Measurements from ENCODE around the gene PRR29. TPM values are rescaled to one million over a fixed set of nuclear protein-coding genes. Genes with fewer than 3 reads are reported as not detected.

Gene PRR29
- total RNA-seq, 1 experiment from 2014 or later, result 0.85 TPM

GRCh38 chr17:63949576-63950250 is 48.4 kb upstream of the PRR29 start:
- CTCF ChIA-PET, result interaction anchor here (0.6 to 11.8 kb wide), 27 partner anchors 9 to 1896 kb away, joined by 3 to 147 read pairs (median 5); partner anchors contain the start of genes CSHL1, GH1, GH2 and ICAM2
- POLR2A ChIA-PET, result no interaction called here
- Mint-ChIP-seq H3K4me1 (peaks cover 6% of the 10 kb centered on the region; the same call in 1 of the 2 replicates), H3K27me3 (ENCODE audit: low read depth) (no peaks in the 10 kb centered on the region), H3K9me3 (no peaks in the 10 kb centered on the region), H3K27ac (no peak overlapping the region), H3K4me3 (no peak overlapping the region), H3K36me3 (no peaks in the 10 kb centered on the region)
- TF ChIP-seq ZNF512 (CRISPR knock-in tag; IDR thresholded peaks at IDR 0.05; ENCODE audit: borderline replicate concordance) (no peak), ZNF671 (CRISPR knock-in tag; IDR thresholded peaks at IDR 0.05) (no peak), IRF2 (CRISPR knock-in tag; IDR thresholded peaks at IDR 0.05; ENCODE audit: borderline replicate concordance, low read depth) (no peak), ZNF416 (CRISPR knock-in tag; IDR thresholded peaks at IDR 0.05) (no peak), TEAD1 (CRISPR knock-in tag; IDR thresholded peaks at IDR 0.05) (no peak), GABPB1 (CRISPR knock-in tag; IDR thresholded peaks at IDR 0.05) (no peak), ETV6 (CRISPR knock-in tag; IDR thresholded peaks at IDR 0.05) (no peak), ZNF281 (CRISPR knock-in tag; IDR thresholded peaks at IDR 0.05) (no peak), NFATC4 (CRISPR knock-in tag; IDR thresholded peaks at IDR 0.05) (no peak), RORB (CRISPR knock-in tag; IDR thresholded peaks at IDR 0.05) (no peak), E2F4 (CRISPR knock-in tag; IDR thresholded peaks at IDR 0.05; ENCODE audit: borderline replicate concordance, low read depth) (no peak), NR2C2 (CRISPR knock-in tag; IDR thresholded peaks at IDR 0.05) (no peak)
- DNase-seq (ENCODE audit: low spot score) (no peak), ATAC-seq (no peak)

GRCh38 chr17:63950940-63951907 is 46.9 kb upstream of the PRR29 start:
- Mint-ChIP-seq H3K27me3 (ENCODE audit: low read depth) (no peaks in the 10 kb centered on the region), H3K9me3 (no peaks in the 10 kb centered on the region), H3K4me3 (no peak overlapping the region), H3K27ac (no peak overlapping the region), H3K36me3 (no peaks in the 10 kb centered on the region), H3K4me1 (peaks cover 4% of the 10 kb centered on the region; the same call in 1 of the 2 replicates)
- peak; percentile 65 for ATAC-seq
- ChIA-PET CTCF (interaction anchor here (0.5 to 11.8 kb wide), 37 partner anchors 9 to 350 kb away, joined by 3 to 147 read pairs (median 5); partner anchors contain the start of genes CSHL1, GH1, GH2 and ICAM2), POLR2A (interaction anchor here (0.9 to 1.1 kb wide), 2 partner anchors 10 to 32 kb away, joined by 3 read pairs; partner anchors contain the start of gene GH1)
- peak; percentile 75 for DNase-seq (ENCODE audit: low spot score)
- TF ChIP-seq CTCF (IDR thresholded peaks at IDR 0.05) (peak; percentile 37; the same call in 1 of the 2 replicates), HMGXB4 (CRISPR knock-in tag; IDR thresholded peaks at IDR 0.05) (no peak)

Data from WTC11 (cell line).